Measurements from ENCODE around the gene GLB1L3. TPM values are rescaled to one million over a fixed set of nuclear protein-coding genes. Genes with fewer than 3 reads are reported as not detected.

Gene GLB1L3
- total and polyA plus RNA-seq, 2 of the 4 experiments (the other 2 are of a cell fraction), result not detected

GRCh38 chr11:134338068-134338467 is 61.9 kb downstream of the GLB1L3 start:
- DNase-seq, result no peak
- POLR2A ChIA-PET (ENCODE audit: unreplicated experiment), result no interaction called here
- no peak for ATAC-seq (ENCODE audit: low read depth)
- no peak overlapping the region for H4K8ac ChIP-seq (ENCODE audit: low read depth in 2 of 2, low read length in 2 of 2)
- H3K4me2 ChIP-seq (ENCODE audit: low read depth, low read length), result no peak overlapping the region
- no peaks in the 10 kb centered on the region for H3K79me1 ChIP-seq (ENCODE audit: low read depth in 1 of 2, low read length in 2 of 2)
- no peak overlapping the region for H2AK9ac ChIP-seq (replicated peaks; ENCODE audit: low read depth, low read length, poor library complexity)
- H3K27ac ChIP-seq (ENCODE audit: insufficient read depth, low read length), result no peak overlapping the region
- no peak overlapping the region for H2AK5ac ChIP-seq (ENCODE audit: low read depth, low read length)
- no peak overlapping the region for H2BK120ac ChIP-seq (ENCODE audit: low read depth, low read length)
- no peaks in the 10 kb centered on the region; the same call in 1 of the 2 replicates for H3K27me3 ChIP-seq (ENCODE audit: control insufficient read depth, insufficient read depth, low read length)
- H2BK5ac ChIP-seq (ENCODE audit: low read depth, low read length, poor library complexity, severe bottlenecking), result no peak overlapping the region
- CTCF ChIA-PET, result no interaction called here
- no peaks in the 10 kb centered on the region for H4K20me1 ChIP-seq (ENCODE audit: insufficient read depth, low read length)
- no peak overlapping the region for H3K56ac ChIP-seq (ENCODE audit: extremely low read depth, insufficient read depth, low read length)
- H3K4me1 ChIP-seq (ENCODE audit: control insufficient read depth, insufficient read depth, low read length), result no peaks in the 10 kb centered on the region
- H3K14ac ChIP-seq (replicated peaks; ENCODE audit: low read depth, low read length), result no peak overlapping the region
- no peaks in the 10 kb centered on the region for H3K36me3 ChIP-seq (ENCODE audit: control insufficient read depth, insufficient read depth, low read length)
- H3K18ac ChIP-seq (ENCODE audit: low read depth, low read length), result no peak overlapping the region
- no peaks in the 10 kb centered on the region for H3K9me1 ChIP-seq (ENCODE audit: insufficient read depth, low read length)
- dilution Hi-C loops (cut with HindIII; ENCODE audit: low sequenced_read_pairs, unreplicated experiment) (no loop called here), in situ Hi-C loops (cut with MboI; ENCODE audit: low sequenced_read_pairs) (no loop called here), intact Hi-C loops (cut with micrococcal nuclease) (no loop called here)
- no peak for TF ChIP-seq RCOR1 (IDR thresholded peaks at IDR 0.05; ENCODE audit: insufficient replicate concordance, low read length)
- no peak for TF ChIP-seq USF2 (IDR thresholded peaks at IDR 0.05; ENCODE audit: low read depth, low read length)
- no TSS peak for BruUV-seq (replicated peaks)
- WGBS, 2 experiments (ENCODE audit: extremely low coverage in 2 of 2, insufficient read length in 1 of 2), result 68% methylated on average over 3 of the region's 15 CpGs; no CpG with 5 or more reads in 1 of the 2 experiments
- no peak overlapping the region for H2BK20ac ChIP-seq (ENCODE audit: low read depth, low read length)
- no peak overlapping the region for H4K91ac ChIP-seq (ENCODE audit: insufficient read depth, low read depth, low read length)
- H2BK15ac ChIP-seq (ENCODE audit: low read depth, low read length), result no peak overlapping the region
- peaks cover 7% of the 10 kb centered on the region; the same call in 1 of the 2 replicates for H3K9me3 ChIP-seq (ENCODE audit: control insufficient read depth, insufficient read depth, low read length)
- no peak overlapping the region for H3K4ac ChIP-seq (ENCODE audit: low read depth, low read length)
- H4K5ac ChIP-seq (ENCODE audit: low read depth, low read length), result no peak overlapping the region
- no peak overlapping the region for H3K9ac ChIP-seq (ENCODE audit: low read depth, low read length)
- H2AFZ ChIP-seq (replicated peaks; ENCODE audit: low read length, poor library complexity), result no peak overlapping the region
- no peak overlapping the region for H3K23ac ChIP-seq (ENCODE audit: low read depth, low read length)
- H3K4me3 ChIP-seq (ENCODE audit: insufficient read depth, low read depth, low read length), result no peak overlapping the region

All from IMR-90 (cell line).